Subcutaneous adipose tissue (tissue), 4 donors: Measurements from ENCODE around the gene MBD5. TPM values are rescaled to one million over a fixed set of nuclear protein-coding genes. Genes with fewer than 3 reads are reported as not detected.

Experiments used
- CTCF ChIP-seq: fragments of 450-650 bp; IDR thresholded peaks from one replicate; pipeline ENCODE4 v1.5.1; 2016; ENCODE audit warnings: low read depth, mild to moderate bottlenecking, control low read depth, antibody characterized with exemption, moderate library complexity
- total RNA-seq, 4 donors: library from RNA; depleted of rRNA; stranded (reverse); fragments of >200 nt; gene quantifications; one replicate each; pipeline ENCODE4 v1.1.0, GENCODE V29; 2016

Gene MBD5
- total RNA-seq, 4 donors from 2014 or later = 29.4 to 35.0 (median 32.9) TPM

DNA sequence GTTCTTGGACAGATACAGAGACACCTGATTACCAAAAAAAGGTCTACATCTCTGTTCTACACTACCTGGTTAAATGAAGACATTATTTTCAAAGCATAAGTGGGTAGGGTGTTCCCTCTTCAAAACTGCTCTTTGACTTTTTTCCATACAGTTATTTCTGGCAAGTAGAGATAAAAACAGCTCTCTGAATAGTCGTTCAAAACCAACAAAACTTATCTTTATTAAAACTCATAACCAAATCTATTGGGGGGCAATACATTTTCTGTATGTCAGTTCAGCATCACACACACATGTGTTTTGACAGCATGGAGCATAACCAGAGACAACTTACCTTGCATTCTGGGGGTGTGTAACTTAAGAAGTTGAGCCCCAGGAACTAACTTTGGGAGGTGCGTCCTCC is 474.7 kb downstream of the MBD5 start:
- TF ChIP-seq CTCF = no peak

DNA sequence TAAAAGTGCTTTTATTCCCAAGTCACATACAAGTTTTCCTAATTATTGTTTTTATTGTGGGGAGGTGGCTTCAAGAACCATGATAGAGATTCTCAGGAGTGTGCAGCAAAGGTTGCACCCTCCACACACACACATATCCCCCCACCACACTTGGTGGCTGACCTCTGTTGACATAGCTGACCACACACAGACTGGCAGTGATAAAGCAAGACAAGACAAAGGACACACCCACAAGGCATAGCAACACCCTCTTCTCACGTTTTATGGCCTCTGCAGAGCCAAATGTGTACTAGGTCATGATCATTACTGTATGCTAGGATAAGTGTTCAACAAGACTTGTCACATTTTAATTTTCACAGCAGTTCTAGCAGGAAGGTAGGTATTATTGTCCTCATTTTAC is 480.7 kb downstream of the MBD5 start:
- TF ChIP-seq CTCF = no peak

- no peak for TF ChIP-seq CTCF
These were observed 482.6 kb downstream of the MBD5 start for GRCh38 chr2:148503516-148503915.

DNA sequence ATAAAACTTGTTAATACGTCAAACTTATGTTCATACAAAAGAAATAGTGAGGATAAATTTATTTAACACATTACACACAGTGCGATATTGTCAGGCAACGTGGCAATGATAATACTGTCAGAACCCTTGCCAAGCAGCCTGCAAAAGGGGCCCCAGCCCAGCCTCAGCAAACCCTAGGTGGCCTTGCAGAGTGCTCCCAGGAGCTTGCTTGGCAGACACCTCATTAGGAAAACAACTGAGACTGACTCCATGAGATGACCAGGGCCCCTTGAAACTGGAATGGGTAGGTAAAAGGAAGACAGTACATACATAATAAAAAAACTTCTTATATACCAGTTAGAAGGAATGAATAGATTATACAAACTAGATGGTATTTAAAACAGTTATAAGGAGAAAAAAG is 487.1 kb downstream of the MBD5 start:
- TF ChIP-seq CTCF = no peak

- no peak for TF ChIP-seq CTCF
These were observed 488.0 kb downstream of the MBD5 start for GRCh38 chr2:148508878-148509287.

DNA sequence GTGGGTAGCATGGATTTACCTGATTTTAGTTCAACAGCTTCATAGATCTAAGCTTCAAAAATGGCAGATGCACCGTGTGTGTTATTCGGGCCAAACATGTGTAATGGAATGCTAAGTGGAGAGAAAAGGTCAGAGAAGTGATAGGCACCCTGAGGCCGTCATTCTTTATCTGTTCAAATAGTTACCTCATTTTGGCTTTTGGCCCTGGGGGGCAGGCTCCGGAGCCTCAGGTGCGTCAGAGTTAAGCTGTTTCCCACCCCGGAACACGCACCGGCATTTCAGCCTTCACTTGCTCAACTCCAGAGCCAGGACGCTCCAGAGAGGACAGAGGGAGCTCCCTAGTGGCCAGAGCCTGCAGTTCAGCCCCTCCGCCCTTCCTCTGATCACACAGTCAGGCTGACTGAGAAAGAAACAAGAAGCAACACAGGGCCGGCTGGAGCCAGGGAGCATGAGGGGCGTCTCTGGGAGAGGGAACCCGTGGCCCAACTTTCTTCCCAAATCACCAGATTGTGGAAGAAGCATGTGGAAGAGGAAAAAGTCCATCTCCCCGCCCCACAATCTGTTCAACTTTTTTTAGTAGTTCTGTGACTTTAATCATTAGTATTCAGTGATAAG is 488.5 kb downstream of the MBD5 start:
- no peak for TF ChIP-seq CTCF

GRCh38 chr2:148511883-148512282 is 491.0 kb downstream of the MBD5 start:
- TF ChIP-seq CTCF = no peak

GRCh38 chr2:148512501-148512900 is 491.6 kb downstream of the MBD5 start:
- no peak for TF ChIP-seq CTCF
